Measurements from ENCODE around the gene AKR1E2. TPM values are rescaled to one million over a fixed set of nuclear protein-coding genes. Genes with fewer than 3 reads are reported as not detected.

The AKR1E2 gene
- total and polyA plus RNA-seq, 10 of the 15 experiments (the other 5 are each of a cell fraction or from before 2014, with no cell fraction given) = not detected

DNA sequence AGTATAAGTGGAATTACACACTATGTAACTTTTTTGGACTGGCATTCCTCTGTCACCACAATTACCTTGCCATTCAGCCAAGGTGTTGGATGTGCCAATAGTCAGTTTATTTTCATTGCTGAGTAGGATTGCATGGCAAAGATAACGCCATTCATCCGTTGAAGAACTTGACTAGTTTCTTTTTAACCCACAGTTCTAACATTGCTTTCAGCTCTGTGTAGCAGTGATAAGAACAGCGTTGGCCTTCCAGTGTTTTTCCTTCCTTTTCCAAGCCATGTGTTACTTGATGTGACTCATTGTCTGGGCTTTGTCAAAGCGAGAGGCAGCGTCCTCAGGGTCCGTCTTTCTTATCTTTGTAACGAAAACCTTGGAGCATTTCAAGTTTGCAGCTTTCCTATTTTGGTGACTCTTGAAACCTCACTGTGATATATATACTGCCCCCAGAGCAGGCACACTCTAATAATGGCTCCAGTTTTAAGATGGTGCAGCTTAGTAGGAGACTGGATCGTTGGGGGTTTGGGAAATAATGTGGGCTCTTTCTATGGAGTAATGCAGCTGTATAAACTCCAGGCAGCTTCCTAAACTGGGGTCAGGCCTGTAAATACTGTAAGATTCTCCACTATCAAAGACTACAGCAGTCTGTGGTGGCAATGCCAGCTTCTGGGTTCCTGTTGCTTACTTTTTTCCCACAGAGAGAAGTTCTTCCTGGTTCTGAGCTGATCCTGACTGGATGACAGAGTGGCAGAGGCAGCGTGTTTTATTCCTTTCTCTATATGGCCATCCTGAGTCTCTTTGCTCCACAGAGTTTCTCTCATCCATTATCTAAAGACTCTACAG lies 41.7 kb downstream of the AKR1E2 start:
- no peaks in the 10 kb centered on the region for H3K4me1 ChIP-seq (ENCODE audit: control insufficient read depth, insufficient read depth, low read length)
- H3K36me3 ChIP-seq (ENCODE audit: control insufficient read depth in 2 of 2, insufficient read depth in 2 of 2, low read length in 1 of 2) = no peaks in the 10 kb centered on the region
- ChIA-PET SMC1A (ENCODE audit: uncharacterized antibody, unreplicated experiment) (no interaction called here), CTCF (interaction anchor here (0.5 to 1.0 kb wide), 2 partner anchors 17 to 1177 kb away, joined by 3 read pairs; no protein-coding TSS in a partner anchor), RAD21 (ENCODE audit: unreplicated experiment) (no interaction called here), POLR2A (no interaction called here)
- no peak for DNase-seq (ENCODE audit: low read depth, low spot score)
- H2AFZ ChIP-seq (ENCODE audit: control insufficient read depth, low read depth, low read length) = no peak overlapping the region
- H3K4me2 ChIP-seq (ENCODE audit: control insufficient read depth, insufficient read depth) = no peak overlapping the region
- H3K4me3 ChIP-seq = no peak overlapping the region
- no peak for TF ChIP-seq CBX5 (IDR thresholded peaks at IDR 0.05; ENCODE audit: low read depth)
- no peak for TF ChIP-seq ZNF217 (IDR thresholded peaks at IDR 0.05)
- TF ChIP-seq SREBF1 (IDR thresholded peaks at IDR 0.05; ENCODE audit: low read length) = no peak
- TF ChIP-seq CBFB (IDR thresholded peaks at IDR 0.05; ENCODE audit: low read depth) = no peak
- TF ChIP-seq, protein P1, sequence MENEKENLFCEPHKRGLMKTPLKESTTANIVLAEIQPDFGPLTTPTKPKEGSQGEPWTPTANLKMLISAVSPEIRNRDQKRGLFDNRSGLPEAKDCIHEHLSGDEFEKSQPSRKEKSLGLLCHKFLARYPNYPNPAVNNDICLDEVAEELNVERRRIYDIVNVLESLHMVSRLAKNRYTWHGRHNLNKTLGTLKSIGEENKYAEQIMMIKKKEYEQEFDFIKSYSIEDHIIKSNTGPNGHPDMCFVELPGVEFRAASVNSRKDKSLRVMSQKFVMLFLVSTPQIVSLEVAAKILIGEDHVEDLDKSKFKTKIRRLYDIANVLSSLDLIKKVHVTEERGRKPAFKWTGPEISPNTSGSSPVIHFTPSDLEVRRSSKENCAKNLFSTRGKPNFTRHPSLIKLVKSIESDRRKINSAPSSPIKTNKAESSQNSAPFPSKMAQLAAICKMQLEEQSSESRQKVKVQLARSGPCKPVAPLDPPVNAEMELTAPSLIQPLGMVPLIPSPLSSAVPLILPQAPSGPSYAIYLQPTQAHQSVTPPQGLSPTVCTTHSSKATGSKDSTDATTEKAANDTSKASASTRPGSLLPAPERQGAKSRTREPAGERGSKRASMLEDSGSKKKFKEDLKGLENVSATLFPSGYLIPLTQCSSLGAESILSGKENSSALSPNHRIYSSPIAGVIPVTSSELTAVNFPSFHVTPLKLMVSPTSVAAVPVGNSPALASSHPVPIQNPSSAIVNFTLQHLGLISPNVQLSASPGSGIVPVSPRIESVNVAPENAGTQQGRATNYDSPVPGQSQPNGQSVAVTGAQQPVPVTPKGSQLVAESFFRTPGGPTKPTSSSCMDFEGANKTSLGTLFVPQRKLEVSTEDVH (IDR thresholded peaks at IDR 0.05; ENCODE audit: low read depth, partially characterized antibody) = no peak
- no peak for TF ChIP-seq NRF1 (conservative IDR thresholded peaks at IDR 0.05; ENCODE audit: low read depth, low read length)
- TF ChIP-seq LARP7 (IDR thresholded peaks at IDR 0.05) = no peak
- TF ChIP-seq TCF12 (IDR thresholded peaks at IDR 0.05; ENCODE audit: low read depth, low read length) = no peak
- no peak for TF ChIP-seq MTA2 (IDR thresholded peaks at IDR 0.05; ENCODE audit: low read depth)
- no peak for TF ChIP-seq CHD2 (IDR thresholded peaks at IDR 0.05; ENCODE audit: borderline replicate concordance, low read depth, low read length)
- TF ChIP-seq, protein P2, sequence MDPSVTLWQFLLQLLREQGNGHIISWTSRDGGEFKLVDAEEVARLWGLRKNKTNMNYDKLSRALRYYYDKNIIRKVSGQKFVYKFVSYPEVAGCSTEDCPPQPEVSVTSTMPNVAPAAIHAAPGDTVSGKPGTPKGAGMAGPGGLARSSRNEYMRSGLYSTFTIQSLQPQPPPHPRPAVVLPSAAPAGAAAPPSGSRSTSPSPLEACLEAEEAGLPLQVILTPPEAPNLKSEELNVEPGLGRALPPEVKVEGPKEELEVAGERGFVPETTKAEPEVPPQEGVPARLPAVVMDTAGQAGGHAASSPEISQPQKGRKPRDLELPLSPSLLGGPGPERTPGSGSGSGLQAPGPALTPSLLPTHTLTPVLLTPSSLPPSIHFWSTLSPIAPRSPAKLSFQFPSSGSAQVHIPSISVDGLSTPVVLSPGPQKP (IDR thresholded peaks at IDR 0.05; ENCODE audit: low read depth, low read length) = no peak
- no peak for TF ChIP-seq RAD21 (IDR thresholded peaks at IDR 0.05; ENCODE audit: insufficient read depth, low read depth, low read length)
- no peak for TF ChIP-seq GATAD2B (conservative IDR thresholded peaks at IDR 0.05; ENCODE audit: low read depth)
- no peaks in the 10 kb centered on the region for H3K79me2 ChIP-seq (ENCODE audit: control insufficient read depth, insufficient read depth, low read length)
- no peak overlapping the region for H3K27ac ChIP-seq (ENCODE audit: control insufficient read depth, insufficient read depth)
- H3K9me3 ChIP-seq (replicated peaks; ENCODE audit: control insufficient read depth, insufficient read depth, low read length) = no peaks in the 10 kb centered on the region
- no peaks in the 10 kb centered on the region for H4K20me1 ChIP-seq (ENCODE audit: control insufficient read depth, insufficient read depth)
- 27% methylated on average over 9 of the region's 9 CpGs for WGBS (ENCODE audit: insufficient coverage, insufficient replicate concordance, low lambda C conversion rate, missing lambda C conversion rate)
- ATAC-seq = no peak
- in situ Hi-C loops (cut with MboI) (no loop called here), intact Hi-C loops (cut with micrococcal nuclease; ENCODE audit: unreplicated experiment) (no loop called here)
- BruUV-seq (replicated peaks) = no TSS peak
- no peaks in the 10 kb centered on the region for H3K27me3 ChIP-seq (replicated peaks in 1 of 2; ENCODE audit: control insufficient read depth in 2 of 2, insufficient read depth in 2 of 2, low read length in 1 of 2)
- no peak for FAIRE-seq
- no peak overlapping the region for H3K9ac ChIP-seq (ENCODE audit: control insufficient read depth, insufficient read depth, low read length)

Data from GM12878 (cell line).